ENCODE measurements around the gene CDH18. TPM values are rescaled to one million over a fixed set of nuclear protein-coding genes. Genes with fewer than 3 reads are reported as not detected.

CDH18 gene
- total and polyA plus RNA-seq, 2 of the 4 experiments (the other 2 are of a cell fraction), result 0.24 to 1.1 TPM

- WGBS, 2 experiments (ENCODE audit: extremely low coverage in 2 of 2, insufficient read length in 1 of 2), result 80% methylated on average over 1 of the region's 3 CpGs; no CpG with 5 or more reads in 1 of the 2 experiments
- no peak overlapping the region for H4K5ac ChIP-seq (ENCODE audit: low read depth, low read length)
- no peaks in the 10 kb centered on the region for H3K36me3 ChIP-seq (ENCODE audit: control insufficient read depth, insufficient read depth, low read length)
- H3K4ac ChIP-seq (ENCODE audit: low read depth, low read length), result no peak overlapping the region
- in situ Hi-C loops (cut with MboI; ENCODE audit: low sequenced_read_pairs) (no loop called here), intact Hi-C loops (cut with micrococcal nuclease) (no loop called here), dilution Hi-C loops (cut with HindIII; ENCODE audit: low sequenced_read_pairs, unreplicated experiment) (no loop called here)
- H4K20me1 ChIP-seq (ENCODE audit: insufficient read depth, low read length), result no peaks in the 10 kb centered on the region
- DNase-seq (no peak), ATAC-seq (ENCODE audit: low read depth) (no peak)
- POLR2A ChIA-PET (ENCODE audit: unreplicated experiment), result no interaction called here
- H2BK15ac ChIP-seq (ENCODE audit: low read depth, low read length), result no peak overlapping the region
- peaks cover 8% of the 10 kb centered on the region for H3K9me3 ChIP-seq (ENCODE audit: control insufficient read depth, insufficient read depth, low read length)
- H3K9ac ChIP-seq (ENCODE audit: low read depth, low read length), result no peak overlapping the region
- no peak overlapping the region for H3K18ac ChIP-seq (ENCODE audit: low read depth, low read length)
- no TSS peak for BruUV-seq (replicated peaks)
- no peak overlapping the region for H4K91ac ChIP-seq (ENCODE audit: insufficient read depth, low read depth, low read length)
- no peaks in the 10 kb centered on the region for H3K79me1 ChIP-seq (ENCODE audit: low read depth in 1 of 2, low read length in 2 of 2)
- no peak overlapping the region for H2BK5ac ChIP-seq (ENCODE audit: low read depth, low read length, poor library complexity, severe bottlenecking)
- no peak overlapping the region for H3K4me2 ChIP-seq (ENCODE audit: low read depth, low read length)
- H2AFZ ChIP-seq (replicated peaks; ENCODE audit: low read length, poor library complexity), result no peak overlapping the region
- no peak for TF ChIP-seq MAFK (IDR thresholded peaks at IDR 0.05; ENCODE audit: low read depth, low read length)
- no peak for TF ChIP-seq FOS (IDR thresholded peaks at IDR 0.05; ENCODE audit: low read depth, low read length)
- no peaks in the 10 kb centered on the region for H3K9me1 ChIP-seq (ENCODE audit: insufficient read depth, low read length)
- H2AK5ac ChIP-seq (ENCODE audit: low read depth, low read length), result no peak overlapping the region
- no peak overlapping the region for H3K4me3 ChIP-seq (ENCODE audit: insufficient read depth, low read depth, low read length)
- H4K8ac ChIP-seq (ENCODE audit: low read depth in 2 of 2, low read length in 2 of 2), result no peak overlapping the region
- H2AK9ac ChIP-seq (replicated peaks; ENCODE audit: low read depth, low read length, poor library complexity), result no peak overlapping the region
- no peak overlapping the region for H3K14ac ChIP-seq (replicated peaks; ENCODE audit: low read depth, low read length)
- H2BK20ac ChIP-seq (ENCODE audit: low read depth, low read length), result no peak overlapping the region
- no peak overlapping the region for H2BK120ac ChIP-seq (ENCODE audit: low read depth, low read length)
- H3K4me1 ChIP-seq (ENCODE audit: control insufficient read depth, insufficient read depth, low read length), result no peaks in the 10 kb centered on the region
- CTCF ChIA-PET, result no interaction called here
- H3K27me3 ChIP-seq (ENCODE audit: control insufficient read depth, insufficient read depth, low read length), result no peaks in the 10 kb centered on the region
- H3K56ac ChIP-seq (ENCODE audit: extremely low read depth, insufficient read depth, low read length), result no peak overlapping the region
- no peak overlapping the region for H3K23ac ChIP-seq (ENCODE audit: low read depth, low read length)
- H3K27ac ChIP-seq (ENCODE audit: insufficient read depth, low read length), result no peak overlapping the region
These were observed 302.5 kb downstream of the CDH18 start for GRCh38 chr5:19685473-19685872.
